Measurements from ENCODE around the gene CBLL1. TPM values are rescaled to one million over a fixed set of nuclear protein-coding genes. Genes with fewer than 3 reads are reported as not detected.

CBLL1 gene
- total RNA-seq, 1 experiment from 2014 or later: 34.5 TPM

DNA sequence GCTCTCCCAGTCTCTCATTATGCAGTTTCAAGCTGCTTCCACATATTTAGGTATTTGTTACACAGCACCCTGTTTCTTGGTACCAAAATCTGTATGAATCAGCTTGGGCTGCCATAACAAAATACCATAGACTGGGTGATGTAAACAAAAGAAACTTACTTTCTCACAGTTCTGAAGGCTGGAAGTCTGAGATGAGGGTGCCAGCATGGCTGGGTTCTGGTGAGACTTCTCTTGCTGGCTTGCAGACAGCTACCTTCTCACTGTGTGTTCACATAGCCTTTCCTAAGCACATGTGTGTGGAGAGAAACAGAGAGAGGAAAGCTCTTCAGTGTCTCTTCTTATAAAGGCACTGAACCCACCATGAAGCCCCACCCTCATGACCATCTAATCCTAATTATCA, 15.7 kb upstream of the CBLL1 start:
- intact Hi-C loops (cut with micrococcal nuclease): no loop called here
- H3K4me3 Mint-ChIP-seq (ENCODE audit: unreplicated experiment): no peak overlapping the region
- no peak overlapping the region for H3K27ac Mint-ChIP-seq (ENCODE audit: low read depth, unreplicated experiment)
- no peaks in the 10 kb centered on the region for H3K36me3 Mint-ChIP-seq (ENCODE audit: insufficient read depth, unreplicated experiment)
- ChIA-PET POLR2A (interaction anchor here (1.0 to 2.0 kb wide), 2 partner anchors 164 to 260 kb away, joined by 3 to 6 read pairs; partner anchors contain the start of genes COG5 and DUS4L), CTCF (interaction anchor here (0.8 to 7.9 kb wide), 8 partner anchors 12 to 263 kb away, joined by 3 to 95 read pairs (median 4); partner anchors contain the start of gene CBLL1)
- BruUV-seq (replicated peaks): no TSS peak
- H3K4me1 Mint-ChIP-seq (ENCODE audit: insufficient read depth, unreplicated experiment): no peaks in the 10 kb centered on the region
- TF ChIP-seq CTCF (IDR thresholded peaks at IDR 0.05; ENCODE audit: unreplicated experiment): no peak
- H3K9me3 Mint-ChIP-seq (ENCODE audit: unreplicated experiment): peaks cover 7% of the 10 kb centered on the region
- DNase-seq (ENCODE audit: unreplicated experiment): no peak
- H3K27me3 Mint-ChIP-seq (ENCODE audit: insufficient read depth, unreplicated experiment): peaks cover 23% of the 10 kb centered on the region

GRCh38 chr7:107742678-107743566, 1.0 kb upstream of the CBLL1 start:
- ChIA-PET POLR2A (interaction anchor here (0.6 to 5.3 kb wide), 47 partner anchors 9 to 784 kb away, joined by 3 to 93 read pairs (median 4); partner anchors contain the start of genes COG5, DLD, DUS4L and HBP1), CTCF (interaction anchor here (0.6 to 10.4 kb wide), 43 partner anchors 9 to 569 kb away, joined by 3 to 227 read pairs (median 4); partner anchors contain the start of genes COG5 and DUS4L)
- H3K4me1 Mint-ChIP-seq (ENCODE audit: insufficient read depth, unreplicated experiment): peaks cover 21% of the 10 kb centered on the region
- no peak for TF ChIP-seq CTCF (IDR thresholded peaks at IDR 0.05; ENCODE audit: unreplicated experiment)
- BruUV-seq (replicated peaks): TSS peak; percentile 65
- peaks cover 7% of the 10 kb centered on the region for H3K36me3 Mint-ChIP-seq (ENCODE audit: insufficient read depth, unreplicated experiment)
- H3K4me3 Mint-ChIP-seq (ENCODE audit: unreplicated experiment): peak overlapping the region; percentile 94
- DNase-seq (ENCODE audit: unreplicated experiment): no peak
- intact Hi-C loops (cut with micrococcal nuclease): loop anchor here (1.0 to 5.0 kb wide), 5 partner anchors 131 to 403 kb away; partner anchors contain the start of gene BCAP29
- peak overlapping the region; percentile 97 for H3K27ac Mint-ChIP-seq (ENCODE audit: low read depth, unreplicated experiment)
- no peaks in the 10 kb centered on the region for H3K27me3 Mint-ChIP-seq (ENCODE audit: insufficient read depth, unreplicated experiment)
- no peaks in the 10 kb centered on the region for H3K9me3 Mint-ChIP-seq (ENCODE audit: unreplicated experiment)

GRCh38 chr7:107744345-107744750, 406 bp downstream of the CBLL1 start:
- TF ChIP-seq CTCF (IDR thresholded peaks at IDR 0.05; ENCODE audit: unreplicated experiment): no peak
- ChIA-PET POLR2A (interaction anchor here (0.5 to 5.3 kb wide), 16 partner anchors 9 to 576 kb away, joined by 3 to 93 read pairs (median 6); partner anchors contain the start of genes COG5, DLD, DUS4L and HBP1), CTCF (interaction anchor here (1.0 to 10.4 kb wide), 8 partner anchors 14 to 717 kb away, joined by 3 to 227 read pairs (median 4); no protein-coding TSS in a partner anchor)
- Mint-ChIP-seq H3K36me3 (ENCODE audit: insufficient read depth, unreplicated experiment) (peaks cover 7% of the 10 kb centered on the region), H3K27ac (ENCODE audit: low read depth, unreplicated experiment) (peak overlapping the region; percentile 97), H3K27me3 (ENCODE audit: insufficient read depth, unreplicated experiment) (no peaks in the 10 kb centered on the region), H3K4me3 (ENCODE audit: unreplicated experiment) (peak overlapping the region; percentile 94), H3K4me1 (ENCODE audit: insufficient read depth, unreplicated experiment) (peaks cover 21% of the 10 kb centered on the region), H3K9me3 (ENCODE audit: unreplicated experiment) (no peaks in the 10 kb centered on the region)
- BruUV-seq (replicated peaks): no TSS peak
- intact Hi-C loops (cut with micrococcal nuclease): loop anchor here (5.0 kb wide), 1 partner anchor 162 kb away; the partner anchor contains the start of gene BCAP29
- no peak for DNase-seq (ENCODE audit: unreplicated experiment)

- H3K27me3 Mint-ChIP-seq (ENCODE audit: insufficient read depth, unreplicated experiment): no peaks in the 10 kb centered on the region
- peaks cover 21% of the 10 kb centered on the region for H3K4me1 Mint-ChIP-seq (ENCODE audit: insufficient read depth, unreplicated experiment)
- H3K36me3 Mint-ChIP-seq (ENCODE audit: insufficient read depth, unreplicated experiment): peaks cover 22% of the 10 kb centered on the region
- ChIA-PET POLR2A (interaction anchor here (1.0 to 5.3 kb wide), 5 partner anchors 10 to 283 kb away, joined by 3 to 93 read pairs (median 6); partner anchors contain the start of gene DLD), CTCF (interaction anchor here (0.7 to 10.4 kb wide), 6 partner anchors 9 to 318 kb away, joined by 3 to 227 read pairs (median 4); no protein-coding TSS in a partner anchor)
- intact Hi-C loops (cut with micrococcal nuclease): no loop called here
- BruUV-seq (replicated peaks): no TSS peak
- DNase-seq (ENCODE audit: unreplicated experiment): no peak
- peak overlapping the region; percentile 97 for H3K27ac Mint-ChIP-seq (ENCODE audit: low read depth, unreplicated experiment)
- H3K9me3 Mint-ChIP-seq (ENCODE audit: unreplicated experiment): no peaks in the 10 kb centered on the region
- H3K4me3 Mint-ChIP-seq (ENCODE audit: unreplicated experiment): peak overlapping the region; percentile 94
- no peak for TF ChIP-seq CTCF (IDR thresholded peaks at IDR 0.05; ENCODE audit: unreplicated experiment)
Observed at GRCh38 chr7:107746006-107746405, 2.1 kb downstream of the CBLL1 start.

Measured in MCF 10A (cell line).